CD14-positive monocyte (primary cell): ENCODE measurements around the gene MTUS2. TPM values are rescaled to one million over a fixed set of nuclear protein-coding genes. Genes with fewer than 3 reads are reported as not detected.

Experiments
- DNase-seq, 3 donors: peaks; one replicate each; pipeline ENCODE4 v3.0.0-alpha.2; 2011 to 2022
- H2AFZ ChIP-seq: 2 replicates; pipeline ENCODE4 v1.6.0; 2012; ENCODE audit warnings: mild to moderate bottlenecking, low read depth, low read length, inconsistent platforms; ENCODE audit not compliant: insufficient read depth, poor library complexity, severe bottlenecking
- H3K27ac ChIP-seq, 2 donors: 1 replicate in 1 of 2; 2 replicates in 1 of 2; pipeline ENCODE4 v1.5.1; 2012 to 2013; ENCODE audit warnings: low read length in 2 of 2, control low read depth in 1 of 2, inconsistent platforms in 1 of 2, low read depth in 1 of 2, mild to moderate bottlenecking in 1 of 2
- H3K27me3 ChIP-seq, 2 donors: one replicate each; pipeline versions ENCODE4 v1.6.0 to v1.6.1; 2011 to 2013; ENCODE audit warnings: low read length in 2 of 2; ENCODE audit not compliant: control insufficient read depth in 2 of 2, insufficient read depth in 2 of 2
- H3K36me3 ChIP-seq, 2 donors: replicated peaks in 1 of 2; 1 replicate in 1 of 2; 2 replicates in 1 of 2; pipeline versions ENCODE4 v1.5.1 to v1.6.1; 2012 to 2013; ENCODE audit warnings: low read length in 2 of 2, control low read depth in 1 of 2, inconsistent platforms in 1 of 2, mild to moderate bottlenecking in 1 of 2; ENCODE audit not compliant: insufficient read depth in 2 of 2, control insufficient read depth in 1 of 2
- H3K4me1 ChIP-seq, 2 donors: 1 replicate in 1 of 2; 2 replicates in 1 of 2; pipeline versions ENCODE4 v1.5.1 to v1.6.1; 2012 to 2013; ENCODE audit warnings: low read length in 2 of 2, control low read depth in 1 of 2, inconsistent platforms in 1 of 2, mild to moderate bottlenecking in 1 of 2, moderate library complexity in 1 of 2; ENCODE audit not compliant: insufficient read depth in 2 of 2, control insufficient read depth in 1 of 2
- H3K4me2 ChIP-seq: replicated peaks from 2 replicates; pipeline ENCODE3; 2012; ENCODE audit warnings: low read length, moderate library complexity, mild to moderate bottlenecking; ENCODE audit not compliant: poor library complexity, severe bottlenecking; ENCODE audit errors: extremely low read depth
- H3K4me3 ChIP-seq, 3 experiments: fragments of 200-600 bp in 1 of 3; sonication (generic) in 1 of 3; replicated peaks in 1 of 3; 1 replicate in 2 of 3; 2 replicates in 1 of 3; pipeline ENCODE4 v1.5.1; 2011 to 2013; ENCODE audit warnings: low read length in 3 of 3, mild to moderate bottlenecking in 3 of 3, control low read depth in 2 of 3, low read depth in 2 of 3, inconsistent platforms in 1 of 3, moderate library complexity in 1 of 3
- H3K79me2 ChIP-seq: 2 replicates; pipeline ENCODE4 v1.6.0; 2012; ENCODE audit warnings: mild to moderate bottlenecking, control low read depth, inconsistent platforms, low read length, moderate library complexity; ENCODE audit not compliant: insufficient read depth
- H3K9ac ChIP-seq: 2 replicates; pipeline ENCODE4 v1.6.0; 2017; ENCODE audit warnings: low read length, mild to moderate bottlenecking; ENCODE audit not compliant: insufficient read depth, poor library complexity, severe bottlenecking
- H3K9me3 ChIP-seq, 2 donors: replicated peaks in 1 of 2; 1 replicate in 1 of 2; 2 replicates in 1 of 2; pipeline versions ENCODE4 v1.5.1 to v1.6.1; 2012 to 2013; ENCODE audit warnings: low read length in 2 of 2, control low read depth in 1 of 2; ENCODE audit not compliant: control insufficient read depth in 1 of 2, insufficient read depth in 1 of 2
- H4K20me1 ChIP-seq: 2 replicates; pipeline ENCODE4 v1.6.0; 2012; ENCODE audit warnings: mild to moderate bottlenecking, low read length, control low read depth, moderate library complexity; ENCODE audit not compliant: insufficient read depth
- H3K27ac Mint-ChIP-seq, 7 donors: one replicate each; pipeline ENCODE4 v1.8.0; 2020; ENCODE audit warnings: mild to moderate bottlenecking in 7 of 7, mixed read lengths in 7 of 7, moderate library complexity in 6 of 7, inconsistent platforms in 2 of 7
- H3K27me3 Mint-ChIP-seq, 3 donors: one replicate each; pipeline ENCODE4 v1.8.0; 2021 to 2022; ENCODE audit warnings: low read depth in 3 of 3, mild to moderate bottlenecking in 3 of 3, mixed read lengths in 3 of 3, moderate library complexity in 3 of 3, inconsistent platforms in 1 of 3
- H3K36me3 Mint-ChIP-seq, 2 donors: one replicate each; pipeline ENCODE4 v1.8.0; 2020; ENCODE audit warnings: mixed read lengths in 2 of 2, inconsistent platforms in 1 of 2, mild to moderate bottlenecking in 1 of 2
- H3K4me1 Mint-ChIP-seq: one replicate; pipeline ENCODE4 v1.8.0; 2020; ENCODE audit warnings: mild to moderate bottlenecking, mixed read lengths
- H3K4me3 Mint-ChIP-seq, 2 donors: one replicate each; pipeline ENCODE4 v1.8.0; 2020; ENCODE audit warnings: mild to moderate bottlenecking in 2 of 2, mixed read lengths in 2 of 2, moderate library complexity in 1 of 2
- H3K9me3 Mint-ChIP-seq, 7 donors: one replicate each; pipeline ENCODE4 v1.8.0; 2020 to 2022; ENCODE audit warnings: mixed read lengths in 7 of 7, mild to moderate bottlenecking in 6 of 7, moderate library complexity in 6 of 7, inconsistent platforms in 2 of 7
- CTCF ChIP-seq: fragments of 200-600 bp; IDR thresholded peaks from one replicate; pipeline ENCODE4 v1.8.0; 2022; ENCODE audit warnings: antibody characterized with exemption, mild to moderate bottlenecking
- WGBS: methylation state at CpG from one replicate; pipeline ENCODE4 v1.1.5; 2013; ENCODE audit warnings: missing lambda C conversion rate; ENCODE audit not compliant: insufficient coverage; 5-methylcytosine and 5-hydroxymethylcytosine counted together
- intact Hi-C, 2 donors: fragments of 100-400 bp; cut with micrococcal nuclease; formaldehyde crosslinking; loops; one replicate each; pipeline versions ENCODE4 v1.15.0 to v1.15.1; 2023
- polyA plus RNA-seq, 3 donors: library from polyadenylated mRNA; depleted of rRNA in 1 of 3; unstranded in 2 of 3; stranded (reverse) in 1 of 3; fragments of 300-500 nt in 2 of 3; fragments of >200 nt in 1 of 3; fragmentation: Illumina TruSeq in 2 of 3; gene quantifications; 1 replicate in 2 of 3; 2 replicates in 1 of 3; pipeline ENCODE4 v1.2.3, GENCODE V29; 2012 to 2021

Gene MTUS2
- polyA plus RNA-seq, 3 donors = 0.04 TPM; not detected in 2

GRCh38 chr13:28831117-28831516 is 11.0 kb downstream of the MTUS2 start:
- peaks cover 20 to 47% (median 34%) of the 10 kb centered on the region in 7 donors for H3K9me3 Mint-ChIP-seq
- H4K20me1 ChIP-seq = no peaks in the 10 kb centered on the region

DNA sequence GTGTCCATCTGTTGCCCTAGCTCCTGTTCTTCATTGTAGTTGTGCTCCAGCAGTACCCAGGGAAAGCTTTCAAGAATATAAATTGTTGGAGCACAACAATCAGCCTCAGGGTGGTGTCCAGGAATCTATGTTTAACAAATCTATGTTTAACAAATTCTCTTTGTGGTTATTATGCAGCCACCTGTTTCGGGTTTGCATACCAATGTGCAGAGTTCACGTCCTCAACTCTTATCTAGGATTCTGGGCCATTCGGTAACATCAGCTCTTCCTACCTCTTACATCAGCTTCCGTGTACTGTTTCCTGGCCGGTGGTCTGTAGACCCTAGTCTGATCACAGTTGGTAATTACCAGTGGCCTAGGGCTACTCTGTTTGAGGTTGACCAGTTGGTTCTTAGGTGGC is 17.0 kb downstream of the MTUS2 start:
- intact Hi-C loops = no loop called here
- 80% methylated on average over 1 of the region's 5 CpGs for WGBS

More at GRCh38 chr13:28831117-28831516, 11.0 kb downstream of the MTUS2 start:
- peaks cover 18 to 38% of the 10 kb centered on the region in 2 donors for H3K9me3 ChIP-seq
- H3K36me3 ChIP-seq = no peaks in the 10 kb centered on the region
- no peak for TF ChIP-seq CTCF
- peaks cover 0 to 6% (median 1%) of the 10 kb centered on the region in 3 donors for H3K27me3 Mint-ChIP-seq
- no peak overlapping the region for H3K4me3 Mint-ChIP-seq
- 100% methylated on average over 1 of the region's 3 CpGs for WGBS
- no peaks in the 10 kb centered on the region for H3K27me3 ChIP-seq
- no peaks in the 10 kb centered on the region for H3K4me1 ChIP-seq
- no peak overlapping the region for H3K27ac Mint-ChIP-seq
- intact Hi-C loops = no loop called here
- no peaks in the 10 kb centered on the region for H3K79me2 ChIP-seq
- H3K4me1 Mint-ChIP-seq = no peaks in the 10 kb centered on the region
- DNase-seq = no peak
- H3K4me2 ChIP-seq = no peak overlapping the region
- H2AFZ ChIP-seq = no peak overlapping the region
- H3K4me3 ChIP-seq = no peak overlapping the region
- H3K27ac ChIP-seq = no peak overlapping the region
- H3K36me3 Mint-ChIP-seq = no peaks in the 10 kb centered on the region
- H3K9ac ChIP-seq = no peak overlapping the region

More for the DNA sequence above, 17.0 kb downstream of the MTUS2 start:
- Histone ChIP-seq H3K9ac (no peak overlapping the region), H3K4me3 (no peak overlapping the region), H3K79me2 (no peaks in the 10 kb centered on the region), H3K27ac (no peak overlapping the region), H4K20me1 (no peaks in the 10 kb centered on the region), H3K4me2 (no peak overlapping the region), H3K9me3 (no peaks in the 10 kb centered on the region), H3K36me3 (no peaks in the 10 kb centered on the region), H2AFZ (no peak overlapping the region), H3K4me1 (no peaks in the 10 kb centered on the region), H3K27me3 (no peaks in the 10 kb centered on the region)
- Mint-ChIP-seq H3K4me3 (no peak overlapping the region), H3K9me3 (peaks cover 0 to 2% (median under 1%) of the 10 kb centered on the region in 7 donors), H3K27me3 (peaks cover under 1 to 7% (median 1%) of the 10 kb centered on the region in 3 donors), H3K27ac (no peak overlapping the region), H3K36me3 (no peaks in the 10 kb centered on the region), H3K4me1 (no peaks in the 10 kb centered on the region)
- no peak for DNase-seq
- no peak for TF ChIP-seq CTCF
